Measurements from ENCODE around the gene BMP2K. TPM values are rescaled to one million over a fixed set of nuclear protein-coding genes. Genes with fewer than 3 reads are reported as not detected.
A peak's percentile ranks its signal among the peaks of the same experiment; 100 is the strongest.

BMP2K gene
- total RNA-seq, 2 donors from 2014 or later, result 7.9 to 11.0 TPM

DNA sequence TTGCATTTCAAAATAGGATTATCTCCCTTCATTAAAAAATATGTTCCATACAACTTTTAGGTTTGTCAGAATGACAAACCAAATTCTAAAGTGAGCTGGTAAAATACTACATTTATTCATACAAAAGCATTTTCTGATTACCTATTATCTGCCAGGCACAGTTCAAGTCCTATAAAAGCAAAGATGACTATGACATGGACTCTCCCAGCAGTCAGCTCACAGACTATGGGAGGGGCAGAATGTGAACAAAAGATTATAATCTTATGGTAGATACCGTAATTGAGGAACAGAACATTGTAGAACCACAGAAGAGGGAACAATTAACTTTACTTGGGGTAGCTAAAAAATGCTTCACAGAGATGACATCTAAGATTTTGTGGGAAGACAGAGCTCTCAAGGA is 150.7 kb downstream of the BMP2K start:
- Mint-ChIP-seq H3K9me3 (no peaks in the 10 kb centered on the region), H3K27ac (no peak overlapping the region), H3K4me1 (ENCODE audit: low read depth in 2 of 2) (peaks cover 5 to 9% of the 10 kb centered on the region in 2 donors), H3K4me3 (no peak overlapping the region), H3K27me3 (no peaks in the 10 kb centered on the region), H3K36me3 (peaks cover 25% of the 10 kb centered on the region)
- ATAC-seq (no peak), DNase-seq (ENCODE audit: low spot score) (no peak)

DNA sequence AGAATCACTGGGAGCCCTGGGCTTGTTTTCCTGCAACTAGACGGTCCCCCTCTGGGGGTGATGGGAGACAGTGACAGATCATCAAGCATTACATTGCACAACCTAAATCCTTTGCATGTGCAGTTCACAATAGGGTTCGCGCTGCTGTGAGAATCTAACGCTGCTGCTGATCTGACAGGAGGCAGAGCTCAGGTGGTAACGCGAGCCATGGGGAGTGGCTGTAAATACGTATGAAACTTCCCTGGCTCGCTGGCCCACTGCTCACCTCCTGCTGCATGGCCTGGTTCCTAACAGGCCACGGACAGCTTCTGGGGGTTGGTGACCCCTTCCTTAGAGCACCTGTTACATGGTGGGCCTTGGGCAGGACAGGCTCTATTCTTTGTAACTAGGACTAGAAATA is 152.7 kb downstream of the BMP2K start:
- ATAC-seq (no peak), DNase-seq (ENCODE audit: low spot score) (no peak)
- Mint-ChIP-seq H3K4me1 (ENCODE audit: low read depth in 2 of 2) (peaks cover 4 to 9% of the 10 kb centered on the region in 2 donors), H3K36me3 (peaks cover 25% of the 10 kb centered on the region), H3K4me3 (no peak overlapping the region), H3K27me3 (no peaks in the 10 kb centered on the region), H3K9me3 (no peaks in the 10 kb centered on the region), H3K27ac (no peak overlapping the region)

DNA sequence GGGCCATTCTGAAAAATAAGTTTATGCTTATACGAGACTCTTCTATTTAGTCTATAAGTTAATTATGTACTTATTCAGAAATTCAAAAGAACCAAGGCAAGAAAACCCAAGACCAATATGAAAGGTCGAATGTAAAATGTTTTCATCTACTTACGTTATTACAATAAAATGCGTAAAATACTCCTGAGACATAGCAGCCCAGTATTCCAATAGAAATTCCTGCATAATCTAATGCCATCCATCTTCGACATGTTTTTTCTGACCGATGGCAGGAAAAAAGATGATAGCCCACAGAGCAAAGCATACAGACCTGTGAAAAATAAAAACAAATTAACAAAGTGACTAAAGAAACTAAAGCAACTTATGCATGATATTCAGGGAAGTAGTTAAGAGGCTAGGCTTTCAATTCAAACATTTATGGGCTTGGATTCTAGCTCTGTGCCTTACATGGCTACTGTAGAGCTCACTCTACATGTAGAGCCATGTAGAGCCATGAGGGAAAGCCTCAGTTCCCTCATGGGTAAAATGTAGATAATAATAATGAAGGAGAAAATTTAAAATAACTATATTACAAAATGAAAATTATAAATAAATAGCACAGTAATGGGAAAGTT is 154.0 kb downstream of the BMP2K start:
- Mint-ChIP-seq H3K9me3 (no peaks in the 10 kb centered on the region), H3K27ac (no peak overlapping the region), H3K4me3 (no peak overlapping the region), H3K4me1 (ENCODE audit: low read depth in 2 of 2) (peaks cover 4 to 14% of the 10 kb centered on the region in 2 donors), H3K27me3 (no peaks in the 10 kb centered on the region), H3K36me3 (peaks cover 30% of the 10 kb centered on the region)
- DNase-seq (ENCODE audit: low spot score), result no peak
- ATAC-seq, result no peak

DNA sequence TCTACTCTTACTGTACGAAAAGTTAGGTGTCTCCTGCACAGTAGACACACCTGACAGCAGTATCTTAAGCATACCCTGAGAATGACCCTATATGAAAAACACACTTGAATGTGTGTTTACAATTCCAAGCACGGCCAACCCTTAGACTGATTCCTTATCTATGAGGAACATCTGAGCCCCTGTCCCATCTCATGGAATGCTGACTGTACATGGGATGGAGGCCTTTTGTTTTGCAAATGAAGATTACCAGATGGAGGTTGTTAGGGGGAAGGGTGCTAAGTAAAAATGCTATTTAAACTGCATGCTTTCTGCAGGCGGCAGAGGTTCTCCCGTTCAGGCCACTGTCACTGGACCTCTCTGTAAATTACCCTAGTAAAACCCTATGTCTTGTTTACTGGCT is 160.8 kb downstream of the BMP2K start:
- Mint-ChIP-seq H3K9me3 (no peaks in the 10 kb centered on the region), H3K27me3 (peaks cover 2 to 3% of the 10 kb centered on the region in 2 donors), H3K36me3 (peaks cover 5% of the 10 kb centered on the region), H3K4me1 (ENCODE audit: low read depth in 2 of 2) (peaks cover 16 to 43% of the 10 kb centered on the region in 2 donors), H3K27ac (no peak overlapping the region), H3K4me3 (peak overlapping the region; percentile 54)
- ATAC-seq (no peak), DNase-seq (ENCODE audit: low spot score) (no peak)

DNA sequence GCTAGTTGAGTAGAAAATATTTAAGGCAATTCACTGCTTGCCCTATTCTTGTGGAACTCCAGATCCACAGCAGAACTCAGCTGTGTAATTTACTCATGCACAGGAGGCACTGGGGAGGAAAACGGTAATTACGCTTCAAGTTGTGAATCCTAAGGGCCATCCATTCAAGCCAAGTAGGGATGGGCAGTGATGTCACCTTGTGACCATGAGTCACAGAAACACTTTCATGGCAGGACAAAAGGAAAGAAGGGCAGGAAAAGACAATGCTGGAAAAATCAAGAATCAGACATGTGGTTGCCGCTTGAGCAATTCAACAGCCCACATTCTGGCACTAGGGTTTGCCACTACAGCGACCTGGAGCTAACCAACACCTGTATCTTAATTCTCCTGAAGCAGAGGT is 161.7 kb downstream of the BMP2K start:
- H3K27me3 Mint-ChIP-seq, result peaks cover 7 to 11% of the 10 kb centered on the region in 2 donors
- H3K4me3 Mint-ChIP-seq, result peak overlapping the region; percentile 54
- no peak overlapping the region for H3K27ac Mint-ChIP-seq
- DNase-seq (ENCODE audit: low spot score), result no peak
- peaks cover 5% of the 10 kb centered on the region for H3K36me3 Mint-ChIP-seq
- H3K9me3 Mint-ChIP-seq, result no peaks in the 10 kb centered on the region
- peaks cover 16 to 43% of the 10 kb centered on the region in 2 donors for H3K4me1 Mint-ChIP-seq (ENCODE audit: low read depth in 2 of 2)
- no peak for ATAC-seq

DNA sequence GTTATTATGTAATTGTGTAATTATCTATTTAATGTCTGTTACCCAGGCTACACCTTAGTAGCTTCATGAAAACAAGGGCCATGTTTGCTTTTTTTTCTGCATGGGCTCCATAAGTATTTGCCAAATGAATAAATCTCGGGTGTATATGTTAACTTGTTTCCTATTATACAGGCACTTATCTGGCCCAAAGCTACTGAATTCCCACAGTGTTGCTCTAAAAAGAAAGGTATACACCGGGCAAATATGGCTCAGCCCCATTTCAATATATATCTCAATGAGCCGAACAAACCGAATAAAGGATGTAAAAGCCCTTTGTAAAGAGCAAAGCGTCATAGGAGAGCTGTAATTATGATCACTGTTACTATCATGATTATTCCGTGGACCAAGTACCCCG is 162.3 kb downstream of the BMP2K start:
- H3K27me3 Mint-ChIP-seq, result peaks cover 11 to 17% of the 10 kb centered on the region in 2 donors

DNA sequence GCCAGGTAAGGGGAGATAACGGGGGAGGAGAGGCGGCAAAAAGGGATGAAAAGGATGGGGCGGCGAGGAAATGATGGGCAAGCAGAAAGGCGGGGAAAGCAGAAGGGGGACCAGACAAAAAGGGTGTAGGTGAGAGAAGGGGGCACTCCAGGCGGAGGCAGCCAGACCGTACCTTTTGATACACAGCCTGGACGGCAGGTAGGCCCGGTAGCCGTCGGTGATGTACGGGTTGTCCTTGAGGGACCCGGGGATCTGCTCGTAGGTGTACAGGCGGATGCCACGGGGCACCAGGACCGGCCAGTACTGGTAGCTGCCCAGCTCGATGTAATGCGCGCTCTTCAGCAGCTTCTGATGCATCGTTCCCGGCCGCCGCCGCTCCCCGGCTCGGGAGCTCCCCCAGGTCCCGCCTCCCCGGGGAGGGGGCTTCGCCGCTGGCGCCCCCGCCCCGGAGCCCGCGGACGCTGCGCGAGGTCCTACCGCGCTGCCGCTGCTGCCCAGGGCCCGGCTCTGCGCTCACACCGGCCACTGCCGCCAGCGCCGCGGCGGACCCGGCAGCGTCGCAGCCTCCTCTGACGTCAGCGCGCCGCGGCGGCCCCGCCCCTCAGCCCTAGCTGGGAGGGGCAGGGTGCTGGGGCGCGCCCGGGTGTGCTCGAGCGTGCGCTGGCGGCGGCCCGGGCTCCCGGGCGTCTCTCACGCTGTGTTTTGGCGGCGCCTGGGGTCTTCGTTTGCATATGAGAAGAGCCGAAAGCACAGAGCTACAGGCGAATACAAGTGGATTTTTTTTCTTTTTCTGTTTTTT is 162.9 kb downstream of the BMP2K start, which contains the start of gene PAQR3:
Gene PAQR3 (minus strand): TSS at position 571 of the 799 bp plus-strand sequence. CDS start 214 bp downstream, at position 357.
- ATAC-seq (peak; percentile 99 to 100), DNase-seq (ENCODE audit: low spot score) (peak; percentile 88)
- peak within 1 kb of the TSS; percentile 100 for H3K4me3 Mint-ChIP-seq
- peaks cover 4% of the 10 kb centered on the region for H3K36me3 Mint-ChIP-seq
- H3K27me3 Mint-ChIP-seq, result peaks cover 16 to 23% of the 10 kb centered on the region in 2 donors
- no peaks in the 10 kb centered on the region for H3K9me3 Mint-ChIP-seq
- H3K27ac Mint-ChIP-seq, result peak within 1 kb of the TSS; percentile 76 to 77
- H3K4me1 Mint-ChIP-seq (ENCODE audit: low read depth in 2 of 2), result peaks cover 13 to 43% of the 10 kb centered on the region in 2 donors

More for the DNA sequence above, 162.3 kb downstream of the BMP2K start:
- H3K4me3 Mint-ChIP-seq, result peak overlapping the region; percentile 100
- H3K27ac Mint-ChIP-seq, result peak overlapping the region; percentile 76 to 77
- H3K9me3 Mint-ChIP-seq, result no peaks in the 10 kb centered on the region
- peaks cover 13 to 43% of the 10 kb centered on the region in 2 donors for H3K4me1 Mint-ChIP-seq (ENCODE audit: low read depth in 2 of 2)
- H3K36me3 Mint-ChIP-seq, result peaks cover 5% of the 10 kb centered on the region
- no peak for DNase-seq (ENCODE audit: low spot score)
- no peak for ATAC-seq

DNA sequence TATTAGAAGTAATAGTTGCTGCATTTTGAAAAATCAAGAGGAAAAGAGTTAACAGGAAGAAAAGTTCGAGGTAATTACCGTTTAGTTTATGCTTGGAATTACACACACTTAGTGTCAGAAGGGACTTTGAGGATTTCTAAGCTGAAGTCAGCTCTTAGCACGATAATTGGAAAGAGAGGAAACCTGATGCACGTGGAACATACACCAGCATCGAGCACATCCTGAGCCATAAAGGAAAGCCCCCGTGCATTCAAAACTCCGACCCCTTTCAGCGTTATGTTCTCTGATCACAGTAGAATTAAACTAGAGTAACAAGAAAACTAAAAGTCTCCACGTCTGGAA is 163.5 kb downstream of the BMP2K start:
- Mint-ChIP-seq H3K27me3 (peaks cover 22 to 29% of the 10 kb centered on the region in 2 donors), H3K27ac (peak overlapping the region; percentile 22 to 66), H3K4me1 (ENCODE audit: low read depth in 2 of 2) (peaks cover 13 to 39% of the 10 kb centered on the region in 2 donors), H3K36me3 (no peaks in the 10 kb centered on the region), H3K9me3 (no peaks in the 10 kb centered on the region), H3K4me3 (peak overlapping the region; percentile 80)
- DNase-seq (ENCODE audit: low spot score), result no peak
- peak in 1 of 2 donors; percentile 27 for ATAC-seq

DNA sequence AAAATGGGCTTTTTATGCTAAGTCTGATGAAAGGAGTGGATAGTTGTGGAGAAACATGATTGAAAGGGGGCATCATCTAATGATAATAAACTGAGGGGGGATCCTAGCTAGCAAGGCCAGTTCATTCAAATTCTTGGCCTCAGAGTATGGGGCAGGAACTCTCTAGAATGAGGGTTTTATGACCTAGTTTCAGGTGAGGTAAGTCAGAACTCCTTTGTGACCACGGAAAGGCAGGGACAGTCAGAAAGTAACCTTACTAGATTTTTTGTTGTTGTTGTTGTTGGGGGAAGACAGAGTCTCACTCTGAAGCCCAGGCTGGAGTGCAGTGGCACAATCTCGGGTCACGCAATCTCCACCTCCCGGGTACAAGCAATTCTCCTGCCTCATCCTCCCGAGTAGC is 164.6 kb downstream of the BMP2K start:
- ATAC-seq (no peak), DNase-seq (ENCODE audit: low spot score) (no peak)
- no peak overlapping the region for H3K4me3 Mint-ChIP-seq
- H3K27me3 Mint-ChIP-seq, result peaks cover 30 to 39% of the 10 kb centered on the region in 2 donors
- H3K9me3 Mint-ChIP-seq, result no peaks in the 10 kb centered on the region
- no peaks in the 10 kb centered on the region for H3K36me3 Mint-ChIP-seq
- H3K27ac Mint-ChIP-seq, result no peak overlapping the region
- H3K4me1 Mint-ChIP-seq (ENCODE audit: low read depth in 2 of 2), result peaks cover 11 to 32% of the 10 kb centered on the region in 2 donors

DNA sequence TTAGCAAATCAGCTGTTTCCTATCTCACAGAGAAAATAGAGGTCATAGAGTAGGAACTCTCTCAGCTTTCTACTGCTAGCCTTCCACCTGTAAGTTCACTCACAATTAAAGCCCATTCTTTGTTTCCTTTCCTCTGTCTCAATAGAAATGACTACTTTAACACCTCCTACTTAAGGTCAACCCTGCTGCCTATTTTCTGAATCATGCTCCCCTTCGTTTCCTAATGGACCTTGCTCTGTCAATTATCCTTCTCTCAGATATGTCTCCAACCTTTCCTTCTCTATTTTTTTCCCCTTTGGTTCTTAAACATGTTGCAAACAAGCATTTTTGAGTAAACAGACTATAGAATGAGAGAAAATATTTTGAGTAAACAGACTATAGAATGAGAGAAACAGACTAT is 168.2 kb downstream of the BMP2K start:
- H3K27me3 Mint-ChIP-seq, result peaks cover 51 to 67% of the 10 kb centered on the region in 2 donors
- H3K9me3 Mint-ChIP-seq, result no peaks in the 10 kb centered on the region
- H3K36me3 Mint-ChIP-seq, result no peaks in the 10 kb centered on the region
- peaks cover 4 to 7% of the 10 kb centered on the region in 2 donors for H3K4me1 Mint-ChIP-seq (ENCODE audit: low read depth in 2 of 2)
- ATAC-seq (no peak), DNase-seq (ENCODE audit: low spot score) (no peak)
- H3K4me3 Mint-ChIP-seq, result no peak overlapping the region
- H3K27ac Mint-ChIP-seq, result no peak overlapping the region

DNA sequence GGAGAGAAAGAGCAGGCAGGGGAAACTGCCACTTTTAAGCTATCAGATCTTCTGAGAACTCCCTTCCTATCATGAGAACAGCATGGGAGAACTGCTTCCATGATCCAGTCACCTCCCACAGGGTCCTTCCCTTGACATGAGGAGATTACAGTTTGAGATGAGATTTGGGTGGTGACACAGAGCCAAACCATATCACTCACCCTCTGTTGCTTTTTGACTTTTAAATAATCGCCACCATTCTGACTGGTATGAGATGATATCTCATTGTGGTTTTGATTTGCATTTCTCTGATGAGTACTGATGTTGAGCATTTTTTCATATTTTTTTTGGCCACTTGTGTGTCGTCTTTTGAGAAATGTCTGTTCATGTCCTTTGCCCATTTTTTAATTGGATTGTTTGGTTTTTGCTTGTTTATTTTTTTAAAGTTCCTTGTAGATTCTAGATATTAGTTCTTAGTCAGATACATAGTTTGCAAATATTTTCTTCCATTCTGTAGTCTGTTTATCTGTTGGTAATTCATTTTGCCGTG is 169.6 kb downstream of the BMP2K start:
- DNase-seq (ENCODE audit: low spot score), result no peak
- peaks cover 51 to 71% of the 10 kb centered on the region in 2 donors for H3K27me3 Mint-ChIP-seq
- no peaks in the 10 kb centered on the region for H3K36me3 Mint-ChIP-seq
- no peaks in the 10 kb centered on the region for H3K4me1 Mint-ChIP-seq (ENCODE audit: low read depth in 2 of 2)
- H3K27ac Mint-ChIP-seq, result no peak overlapping the region
- no peaks in the 10 kb centered on the region for H3K9me3 Mint-ChIP-seq
- no peak overlapping the region for H3K4me3 Mint-ChIP-seq
- ATAC-seq, result no peak

DNA sequence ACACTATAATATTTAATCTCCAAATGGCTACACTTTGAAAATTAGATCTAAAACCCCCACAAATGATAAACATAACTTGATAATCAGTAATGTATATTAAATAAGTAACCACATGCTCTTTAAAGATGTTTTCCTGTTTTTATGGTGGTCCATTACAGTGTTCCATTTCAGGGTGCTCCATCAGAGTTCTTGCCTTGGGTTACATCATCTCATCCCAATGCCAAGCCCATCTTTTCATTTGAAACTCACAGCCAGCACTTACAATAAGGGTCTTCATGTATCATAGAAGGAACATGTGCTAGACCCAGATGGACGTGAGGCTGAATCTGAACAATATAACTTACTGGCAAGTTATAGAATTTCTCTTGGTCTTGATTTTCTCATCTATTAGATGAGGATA is 173.6 kb downstream of the BMP2K start:
- no peaks in the 10 kb centered on the region for H3K9me3 Mint-ChIP-seq
- no peak for ATAC-seq

DNA sequence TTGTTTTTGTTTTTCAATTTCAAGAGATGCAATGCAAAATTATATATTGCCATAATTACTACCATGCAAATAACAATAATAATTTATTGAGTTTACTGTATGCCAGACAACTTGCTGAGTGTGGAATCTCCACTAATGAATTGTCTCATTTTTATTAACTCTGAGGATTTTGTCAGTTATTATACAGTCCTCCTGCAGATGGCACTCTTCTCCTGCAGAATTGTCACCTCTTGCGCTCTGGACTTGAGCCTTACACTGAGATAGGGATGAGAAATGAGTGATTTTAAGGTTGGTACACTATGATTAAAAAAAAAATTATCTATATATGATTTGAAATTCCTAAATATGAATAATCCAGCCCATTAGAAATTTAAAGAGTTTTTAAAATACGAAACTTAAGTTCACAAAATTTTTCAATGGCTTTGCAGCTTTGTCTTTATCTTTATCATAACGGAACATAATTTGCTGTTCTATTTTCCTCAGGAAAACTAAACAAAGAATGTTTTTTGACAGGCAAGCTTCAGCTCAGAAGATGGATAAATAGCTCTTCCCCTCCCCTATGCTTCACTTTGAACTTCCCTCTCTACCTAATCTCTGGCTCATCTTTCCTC is 175.8 kb downstream of the BMP2K start:
- DNase-seq (ENCODE audit: low spot score) (no peak), ATAC-seq (peak in 1 of 2 donors; percentile 59)
- Mint-ChIP-seq H3K27ac (no peak overlapping the region), H3K36me3 (no peaks in the 10 kb centered on the region), H3K4me3 (no peak overlapping the region), H3K4me1 (ENCODE audit: low read depth in 2 of 2) (no peaks in the 10 kb centered on the region), H3K27me3 (peaks cover 22 to 45% of the 10 kb centered on the region in 2 donors), H3K9me3 (no peaks in the 10 kb centered on the region)

More for the DNA sequence above, 173.6 kb downstream of the BMP2K start:
- H3K27ac Mint-ChIP-seq, result no peak overlapping the region
- no peak for DNase-seq (ENCODE audit: low spot score)
- H3K27me3 Mint-ChIP-seq, result peaks cover 35 to 67% of the 10 kb centered on the region in 2 donors
- H3K4me3 Mint-ChIP-seq, result no peak overlapping the region
- H3K36me3 Mint-ChIP-seq, result no peaks in the 10 kb centered on the region
- no peaks in the 10 kb centered on the region for H3K4me1 Mint-ChIP-seq (ENCODE audit: low read depth in 2 of 2)

DNA sequence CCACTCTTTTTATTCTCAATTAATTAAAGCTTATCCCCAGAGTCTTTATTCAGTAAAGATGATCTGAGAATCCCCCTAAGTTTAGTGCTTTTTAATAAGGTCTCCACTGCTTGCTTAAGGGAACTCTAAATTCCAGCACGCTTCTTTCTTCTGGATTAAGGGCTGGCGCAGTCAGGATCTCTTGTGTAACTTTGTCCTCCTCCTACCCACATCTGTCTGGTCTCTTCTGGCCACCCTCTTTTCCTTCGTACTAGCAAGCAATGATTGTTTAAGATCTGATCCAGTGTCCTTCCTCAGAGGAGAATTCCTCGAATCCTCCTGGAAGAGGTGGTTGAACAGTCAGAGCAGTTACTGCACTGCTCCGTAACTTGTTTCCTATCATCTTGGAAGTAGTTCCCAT is 177.1 kb downstream of the BMP2K start:
- H3K9me3 Mint-ChIP-seq, result no peaks in the 10 kb centered on the region
- no peak for DNase-seq (ENCODE audit: low spot score)
- H3K36me3 Mint-ChIP-seq, result no peaks in the 10 kb centered on the region
- no peak for ATAC-seq
- H3K27ac Mint-ChIP-seq, result no peak overlapping the region
- H3K4me1 Mint-ChIP-seq (ENCODE audit: low read depth in 2 of 2), result no peaks in the 10 kb centered on the region
- peaks cover 14 to 38% of the 10 kb centered on the region in 2 donors for H3K27me3 Mint-ChIP-seq
- H3K4me3 Mint-ChIP-seq, result no peak overlapping the region

Measured in natural killer cell treated with Interleukin-12 subunit alpha and Interleukin-12 subunit beta and Interleukin-15 and Interleukin-18, amount 100 ng/mL, for 72 hours (primary cell).